NCI-H146 (cell line): ENCODE measurements around the gene CCDC82.
"Not testable (repeated sequence)": the region's sequence is repeated elsewhere in the genome, so short reads cannot be mapped to it uniquely, and the experiment has no call there.

ENCODE experiments used
- DNase-seq: peaks from one replicate; lab custom pipeline; 2025; lab: John Stamatoyannopoulos, UW

The CCDC82 gene

DNA sequence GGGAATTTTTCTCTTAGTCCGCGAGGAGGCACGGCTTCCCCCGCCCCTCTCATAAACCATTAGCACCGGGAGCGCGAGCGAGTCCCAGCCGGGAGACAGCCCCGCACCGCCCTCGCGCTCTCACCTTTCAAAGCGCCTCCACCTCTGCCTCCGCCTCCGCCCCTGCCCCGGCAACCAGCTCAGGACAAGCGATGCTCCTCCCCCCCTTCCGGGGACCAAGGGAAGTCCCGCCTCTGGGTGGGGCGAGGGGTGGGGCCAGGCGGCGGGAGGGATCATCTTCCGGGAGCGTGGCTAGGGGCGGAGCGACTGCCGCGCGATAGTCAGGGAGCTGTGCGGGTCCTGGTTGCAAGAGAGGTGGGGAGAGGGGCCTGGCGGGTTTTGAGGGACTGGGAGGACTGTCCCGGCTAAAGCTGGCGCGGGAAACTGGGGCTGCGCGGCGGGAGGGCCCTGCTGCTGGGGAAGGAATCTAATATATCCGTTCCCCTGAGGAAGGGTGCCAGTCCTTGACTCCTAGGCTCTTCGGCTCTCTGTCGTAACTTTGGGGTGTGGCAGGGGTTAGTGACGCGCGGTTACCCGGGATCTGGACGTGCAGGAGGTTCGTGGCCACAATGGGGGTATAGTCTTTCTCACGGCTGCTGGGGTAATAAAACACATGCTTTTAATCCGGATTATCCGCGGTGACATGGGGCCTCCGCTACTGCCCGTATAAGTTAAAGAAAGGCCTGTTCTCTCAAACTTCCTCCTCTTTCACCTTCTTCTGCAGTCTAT, at the start of gene CCDC82, which contains the start of gene JRKL:
CCDC82 (minus strand) TSS at position 193 of the 768 bp plus-strand sequence. CDS start 5,165 bp downstream, outside the sequence.
JRKL (plus strand) TSS at position 294 of the 768 bp plus-strand sequence. CDS start 637 bp downstream, outside the sequence.
- peak; percentile 97 for DNase-seq

DNA sequence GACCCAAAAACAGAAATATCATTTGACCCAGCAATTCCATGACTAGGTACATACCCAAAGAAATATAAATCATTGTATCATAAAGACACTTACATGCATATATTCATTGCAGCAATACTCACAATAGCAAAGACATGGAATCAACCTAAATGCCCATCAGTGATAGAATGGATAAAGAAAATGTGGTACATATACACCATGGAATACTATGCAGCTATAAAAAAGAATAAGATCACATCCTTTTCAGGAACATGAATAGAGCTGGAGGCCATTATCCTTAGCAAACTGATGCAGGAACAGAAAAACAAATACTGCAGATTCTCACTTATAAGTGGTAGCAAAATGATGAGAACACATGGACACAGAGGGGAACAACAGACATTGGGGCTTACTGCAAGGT, 42.9 kb upstream of the CCDC82 start:
- not testable (repeated sequence) for DNase-seq

GRCh38 chr11:96430668-96431067, 41.0 kb upstream of the CCDC82 start:
- DNase-seq = no peak

DNA sequence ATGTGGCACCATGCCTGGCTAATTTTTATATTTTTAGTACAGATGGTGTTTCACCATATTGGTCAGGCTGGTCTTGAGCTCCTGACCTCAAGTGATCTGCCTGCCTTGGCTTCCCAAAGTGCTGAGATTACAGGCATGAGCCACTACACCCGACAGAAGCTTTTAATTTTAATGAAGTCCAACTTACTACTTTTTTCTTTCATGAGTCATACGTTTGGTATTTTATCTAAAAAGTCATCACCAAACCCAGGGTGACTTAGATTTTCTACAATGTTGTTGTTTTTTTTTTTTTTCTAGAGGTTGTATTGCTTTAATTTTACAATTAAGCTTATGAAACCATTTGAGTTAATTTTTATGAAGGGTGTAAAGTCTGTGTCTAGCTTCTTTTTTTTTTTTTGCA, 35.0 kb upstream of the CCDC82 start:
- DNase-seq = no peak

GRCh38 chr11:96413408-96413807, 23.7 kb upstream of the CCDC82 start:
- DNase-seq = no peak

DNA sequence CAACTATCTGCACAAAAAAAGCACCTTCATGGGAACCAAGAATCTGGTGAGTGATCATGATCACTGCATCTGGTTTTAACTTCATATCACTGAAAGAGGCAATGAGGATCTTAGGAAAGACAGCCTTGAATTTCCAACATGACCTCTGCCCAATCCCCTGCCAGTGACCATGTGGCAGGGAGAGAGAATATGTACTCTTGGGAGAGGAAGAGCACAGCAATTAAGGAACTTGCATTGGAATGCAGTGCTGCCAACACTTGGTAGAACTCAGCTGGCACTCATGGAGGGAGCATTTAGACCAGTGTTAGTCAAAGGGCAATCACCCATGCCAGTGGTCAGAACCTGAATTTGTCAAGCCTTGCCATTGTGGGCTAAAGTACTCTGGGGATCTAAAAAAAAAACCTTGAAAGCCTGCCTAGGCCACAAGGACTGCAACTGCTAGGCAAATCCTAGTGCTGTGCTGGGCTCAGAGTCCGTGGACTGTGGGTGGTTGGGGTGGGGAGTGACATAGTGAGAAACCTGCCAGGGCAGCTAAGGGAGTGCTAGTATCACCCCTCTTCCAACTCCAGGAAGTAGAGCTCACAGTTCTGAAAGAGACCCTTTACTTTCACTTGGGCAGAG, 23.2 kb upstream of the CCDC82 start:
- DNase-seq = no peak

- DNase-seq = not testable (repeated sequence)
These were observed 21.7 kb upstream of the CCDC82 start for GRCh38 chr11:96411412-96411811.

DNA sequence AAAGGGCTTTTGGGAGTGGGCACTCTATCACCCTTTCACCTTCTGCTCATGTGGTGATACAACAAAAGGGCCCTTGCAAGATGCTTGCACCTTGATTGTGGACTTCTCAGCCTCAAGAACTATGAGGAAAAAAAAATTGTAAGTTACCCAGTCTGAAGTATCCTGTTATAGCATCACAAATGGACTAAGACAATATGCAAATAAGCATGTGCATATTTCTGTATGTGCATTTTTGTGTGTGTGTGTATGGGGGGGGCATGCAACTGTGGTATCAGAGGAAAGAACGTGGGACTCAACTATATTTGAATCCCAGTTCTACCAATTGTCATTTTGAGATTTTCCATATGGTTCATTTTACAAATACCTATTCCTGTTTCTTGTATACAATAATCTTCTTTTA, 11.0 kb upstream of the CCDC82 start:
- no peak for DNase-seq

GRCh38 chr11:96397863-96398262, 8.2 kb upstream of the CCDC82 start:
- no peak for DNase-seq

DNA sequence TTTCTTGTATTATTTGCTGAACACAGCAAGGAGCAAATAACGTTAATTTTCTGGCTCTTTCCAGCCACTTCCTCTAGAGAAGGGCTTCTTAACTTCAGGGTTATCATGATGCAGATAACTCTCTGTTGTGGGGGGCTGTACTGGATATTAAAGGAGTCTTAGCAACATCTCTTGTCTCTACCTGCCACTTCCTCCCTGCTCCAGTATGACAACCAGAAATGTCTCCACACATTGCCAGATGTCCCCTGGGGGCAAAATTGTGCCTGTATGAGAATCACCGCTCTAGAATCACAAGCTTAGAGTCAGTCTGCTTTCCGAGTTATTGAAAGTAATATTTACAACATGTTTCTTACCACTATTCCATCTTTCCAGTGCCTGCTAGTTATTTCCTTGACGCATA, 6.9 kb upstream of the CCDC82 start:
- DNase-seq = no peak

DNA sequence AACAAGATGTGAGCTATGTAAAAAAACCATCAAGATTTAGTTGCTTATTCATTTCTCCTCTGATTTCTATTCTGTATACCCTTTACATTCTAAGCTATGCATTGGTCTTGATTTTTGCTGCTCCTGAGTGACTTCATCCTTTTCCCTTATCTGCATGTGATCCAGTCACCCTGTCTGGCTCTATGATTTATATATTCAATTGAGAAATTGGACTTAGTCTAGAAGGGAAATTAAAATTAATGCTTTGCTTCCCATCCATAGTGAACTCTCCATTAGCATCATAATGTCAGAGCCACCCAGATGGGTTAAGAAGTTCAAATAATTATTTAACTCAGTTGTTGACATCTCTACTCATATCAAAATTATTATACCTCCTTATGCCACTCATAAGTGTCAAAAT, 5.1 kb upstream of the CCDC82 start:
- DNase-seq = no peak

DNA sequence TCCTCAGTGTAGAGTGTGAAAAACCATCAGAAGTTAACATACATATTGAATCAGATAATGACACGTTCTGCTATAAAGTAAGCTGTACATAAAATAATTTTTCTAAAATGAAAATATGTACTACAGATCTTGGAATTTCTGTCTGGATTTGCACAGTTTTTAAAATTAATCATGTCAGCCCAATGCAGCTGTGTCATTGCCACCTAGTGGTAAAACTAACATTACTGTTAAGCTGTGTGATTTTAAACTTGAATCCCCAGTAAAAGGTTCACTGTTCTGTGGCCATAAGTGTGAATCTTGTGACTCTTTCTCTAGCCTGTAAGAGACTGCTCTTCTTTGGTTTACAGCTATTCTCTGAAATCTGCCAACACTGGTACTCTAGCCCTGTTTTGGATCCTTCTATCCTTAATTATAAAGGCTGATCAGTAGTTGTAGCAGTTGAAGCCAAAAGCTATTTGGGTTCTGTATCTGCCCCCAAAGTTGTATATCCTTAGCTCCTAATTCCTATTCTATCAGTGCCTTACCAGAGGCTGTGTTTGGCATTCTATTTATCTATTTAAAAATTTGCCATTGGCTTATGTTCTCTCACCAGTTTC, 4.1 kb upstream of the CCDC82 start:
- DNase-seq = peak; percentile 36

GRCh38 chr11:96391698-96392307, 2.1 kb upstream of the CCDC82 start:
- DNase-seq = no peak

DNA sequence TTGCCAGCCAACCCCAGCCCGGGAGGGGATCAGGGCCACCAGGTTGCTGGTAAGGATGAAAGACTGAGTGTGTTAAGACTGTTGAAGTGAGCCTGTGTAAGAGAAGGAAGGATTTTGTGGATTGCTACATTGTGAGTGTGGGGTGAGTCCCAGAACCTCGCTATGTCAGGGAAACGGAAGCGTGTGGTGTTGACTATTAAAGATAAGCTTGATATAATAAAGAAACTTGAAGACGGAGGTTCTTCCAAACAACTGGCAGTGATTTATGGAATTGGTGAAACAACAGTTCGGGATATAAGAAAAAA, 728 bp upstream of the CCDC82 start:
- DNase-seq = no peak

GRCh38 chr11:96388891-96389719, 607 bp downstream of the CCDC82 start:
- peak; percentile 74 for DNase-seq

DNA sequence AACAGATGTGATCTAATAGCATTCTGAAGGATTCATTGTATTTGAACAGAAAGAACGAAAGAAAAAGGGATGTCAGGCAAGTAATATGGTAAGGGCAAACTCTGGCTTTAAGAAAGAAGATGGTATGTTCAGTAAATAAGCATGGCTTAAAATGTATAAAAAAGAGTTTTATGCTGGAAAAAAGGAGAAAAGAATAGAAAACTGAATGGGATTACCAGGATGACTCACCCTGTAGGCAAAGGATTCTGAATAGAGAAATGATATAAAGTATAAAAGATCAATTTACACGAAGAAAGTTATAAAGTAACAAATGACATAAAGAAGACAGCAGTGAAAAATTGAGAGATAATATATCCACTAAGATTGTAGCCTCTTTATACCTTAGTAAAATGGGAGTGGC, 4.5 kb downstream of the CCDC82 start:
- no peak for DNase-seq

- peak; percentile 72 for DNase-seq
These were observed 5.6 kb downstream of the CCDC82 start for GRCh38 chr11:96384156-96384555.

DNA sequence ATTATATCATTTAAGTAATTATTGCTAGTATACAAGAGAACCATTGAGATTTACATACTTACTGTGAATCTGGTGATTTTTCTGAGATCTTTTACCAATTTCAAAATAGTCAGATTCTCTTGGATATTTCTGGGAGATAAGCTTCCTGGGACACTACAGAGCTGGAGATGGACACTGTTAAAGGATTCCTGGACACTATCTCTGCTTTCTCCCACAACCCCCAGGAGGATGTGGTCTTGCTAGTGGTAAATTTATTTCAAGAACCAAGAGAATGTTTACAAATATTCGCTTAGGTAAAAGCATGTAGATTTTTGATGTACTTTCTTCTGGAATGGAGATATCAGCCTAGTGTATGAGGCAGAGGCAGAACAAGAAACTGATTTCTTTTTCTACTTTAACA, 12.9 kb downstream of the CCDC82 start:
- no peak for DNase-seq

DNA sequence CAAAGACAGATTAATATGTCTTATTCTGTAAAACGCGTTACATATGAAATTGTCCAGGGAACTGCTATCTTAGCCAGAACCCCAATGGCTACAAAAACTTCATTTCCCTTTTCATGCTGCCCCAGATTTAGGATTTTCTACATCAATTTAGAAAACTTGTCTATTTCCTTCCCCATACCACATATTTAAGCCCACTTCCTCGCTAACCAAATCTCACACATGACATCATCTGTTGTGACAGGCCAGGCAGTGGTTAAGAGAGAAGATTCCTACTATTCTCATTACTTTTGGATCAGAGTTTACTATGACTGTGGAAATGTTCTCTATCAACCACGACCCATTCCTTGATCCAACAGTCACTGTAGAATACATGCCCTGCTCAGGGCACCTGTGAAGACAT, 15.9 kb downstream of the CCDC82 start:
- DNase-seq = no peak

GRCh38 chr11:96367342-96367741, 22.4 kb downstream of the CCDC82 start:
- DNase-seq = no peak

DNA sequence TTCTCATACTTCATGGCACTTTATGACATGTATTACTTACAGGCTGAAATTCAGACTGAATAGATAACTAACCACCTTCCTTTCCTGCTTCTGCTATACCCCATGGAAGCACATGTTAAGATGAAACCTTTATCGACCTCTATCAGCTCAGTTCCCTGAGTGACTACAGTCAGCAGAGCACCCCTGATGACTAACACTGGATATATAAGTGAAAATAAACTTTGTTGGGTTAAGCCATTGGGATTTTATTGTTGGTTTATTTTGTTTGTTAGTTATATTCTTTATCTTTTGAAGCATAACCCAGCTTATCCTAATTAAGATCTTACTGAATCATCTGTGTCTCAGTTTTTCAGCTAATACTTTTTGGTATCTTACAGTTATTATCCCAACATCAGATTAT, 23.7 kb downstream of the CCDC82 start:
- DNase-seq = no peak

DNA sequence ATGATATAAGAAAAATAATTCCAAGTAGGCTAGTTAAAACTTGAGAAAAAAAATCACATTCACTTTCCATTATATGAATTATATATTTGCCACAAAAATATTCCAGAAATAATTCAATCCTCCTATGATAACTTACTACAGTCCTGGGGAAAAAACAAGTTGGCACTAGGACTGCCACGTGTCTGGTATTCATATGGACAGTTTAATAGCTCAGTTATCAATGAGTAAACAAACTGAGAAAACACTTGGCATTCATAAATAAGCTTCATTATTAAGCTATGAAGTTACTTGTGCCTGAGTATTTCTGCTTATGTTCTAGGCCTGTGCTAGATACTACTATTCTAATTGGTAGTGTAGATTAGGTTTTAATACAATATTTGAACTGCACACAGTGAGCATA, 24.2 kb downstream of the CCDC82 start:
- no peak for DNase-seq
